H9 (cell line): ENCODE data around the gene PROK1. TPM values are rescaled to one million over a fixed set of nuclear protein-coding genes. Genes with fewer than 3 reads are reported as not detected.

Source experiments
- DNase-seq: peaks from one replicate; pipeline ENCODE4 v3.0.0-alpha.2; 2017
- H2AFZ ChIP-seq: one replicate; pipeline ENCODE4 v1.6.1; 2013; ENCODE audit warnings: mild to moderate bottlenecking, low read length, control low read depth, moderate library complexity
- H2AK5ac ChIP-seq: 2 replicates; pipeline ENCODE4 v1.6.1; 2013; ENCODE audit warnings: low read length, control low read depth, mixed read lengths; ENCODE audit not compliant: insufficient read length
- H2BK120ac ChIP-seq: one replicate; pipeline ENCODE4 v1.6.1; 2013; ENCODE audit warnings: low read depth, mild to moderate bottlenecking, low read length, control low read depth, inconsistent platforms; ENCODE audit not compliant: poor library complexity, severe bottlenecking
- H2BK12ac ChIP-seq: 2 replicates; pipeline ENCODE4 v1.6.1; 2013; ENCODE audit warnings: low read length, control low read depth, mixed read lengths, low read depth; ENCODE audit not compliant: insufficient read length
- H2BK15ac ChIP-seq: 2 replicates; pipeline ENCODE4 v1.6.1; 2013; ENCODE audit warnings: low read depth, low read length, control low read depth
- H2BK20ac ChIP-seq: one replicate; pipeline ENCODE4 v1.6.1; 2013; ENCODE audit warnings: low read depth, mild to moderate bottlenecking, low read length, control low read depth, inconsistent platforms; ENCODE audit not compliant: poor library complexity, severe bottlenecking
- H2BK5ac ChIP-seq: 2 replicates; pipeline ENCODE4 v1.6.1; 2013; ENCODE audit warnings: low read length, control low read depth, mixed read lengths; ENCODE audit not compliant: insufficient read length
- H3K14ac ChIP-seq: 2 replicates; pipeline ENCODE4 v1.6.1; 2013; ENCODE audit warnings: low read length, control low read depth; ENCODE audit not compliant: insufficient read depth
- H3K18ac ChIP-seq: 2 replicates; pipeline ENCODE4 v1.6.1; 2013; ENCODE audit warnings: low read depth, mild to moderate bottlenecking, mixed read lengths, low read length, control low read depth; ENCODE audit not compliant: insufficient read length
- H3K23ac ChIP-seq: 2 replicates; pipeline ENCODE4 v1.6.1; 2013; ENCODE audit warnings: low read length, control low read depth, mixed read lengths, low read depth; ENCODE audit not compliant: insufficient read length
- H3K23me2 ChIP-seq: 2 replicates; pipeline ENCODE4 v1.6.1; 2013; ENCODE audit warnings: low read depth, mild to moderate bottlenecking, mixed read lengths, low read length, control low read depth; ENCODE audit not compliant: insufficient read length, poor library complexity, severe bottlenecking
- H3K27ac ChIP-seq: 2 replicates; pipeline ENCODE4 v1.5.1; 2013; ENCODE audit warnings: low read length, control low read depth, mixed read lengths, low read depth; ENCODE audit not compliant: insufficient read length
- H3K27me3 ChIP-seq: 2 replicates; pipeline ENCODE4 v1.6.1; 2013; ENCODE audit warnings: low read length, control low read depth, inconsistent platforms; ENCODE audit not compliant: insufficient read depth
- H3K4ac ChIP-seq: 2 replicates; pipeline ENCODE4 v1.6.1; 2013; ENCODE audit warnings: low read depth, mild to moderate bottlenecking, control low read depth, inconsistent platforms, low read length, moderate library complexity
- H3K4me1 ChIP-seq: 2 replicates; pipeline ENCODE4 v1.6.1; 2013; ENCODE audit warnings: low read length, control low read depth, inconsistent platforms; ENCODE audit not compliant: insufficient read depth
- H3K4me2 ChIP-seq: 2 replicates; pipeline ENCODE4 v1.6.1; 2013; ENCODE audit warnings: low read length, control low read depth, mixed read lengths; ENCODE audit not compliant: insufficient read length, insufficient read depth
- H3K56ac ChIP-seq: 2 replicates; pipeline ENCODE4 v1.6.1; 2013; ENCODE audit warnings: low read depth, mild to moderate bottlenecking, mixed read lengths, low read length, control low read depth; ENCODE audit not compliant: insufficient read length
- H3K79me1 ChIP-seq: 2 replicates; pipeline ENCODE4 v1.6.1; 2013; ENCODE audit warnings: low read depth, mild to moderate bottlenecking, moderate library complexity, low read length, control low read depth, inconsistent platforms; ENCODE audit not compliant: insufficient read depth, poor library complexity, severe bottlenecking
- H3K79me2 ChIP-seq: 2 replicates; pipeline ENCODE4 v1.6.1; 2013; ENCODE audit warnings: low read length, control low read depth, inconsistent platforms; ENCODE audit not compliant: insufficient read depth
- H3K9ac ChIP-seq: 2 replicates; pipeline ENCODE4 v1.6.1; 2013; ENCODE audit warnings: low read length, control low read depth, mixed read lengths; ENCODE audit not compliant: insufficient read length; ENCODE audit errors: extremely low read depth
- H3K9me3 ChIP-seq: one replicate; pipeline ENCODE4 v1.6.1; 2013; ENCODE audit warnings: low read depth, low read length, inconsistent platforms; ENCODE audit not compliant: control insufficient read depth
- H3T11ph ChIP-seq: one replicate; pipeline ENCODE4 v1.6.1; 2013; ENCODE audit warnings: mild to moderate bottlenecking, low read length, control low read depth, inconsistent platforms
- H4K20me1 ChIP-seq: one replicate; pipeline ENCODE4 v1.6.1; 2013; ENCODE audit not compliant: control insufficient read depth, insufficient read length, insufficient read depth
- H4K5ac ChIP-seq: 2 replicates; pipeline ENCODE4 v1.6.1; 2013; ENCODE audit warnings: low read depth, mild to moderate bottlenecking, mixed read lengths, low read length, control low read depth; ENCODE audit not compliant: insufficient read length
- H4K8ac ChIP-seq: replicated peaks from 2 replicates; pipeline ENCODE4 v1.6.1; 2013; ENCODE audit warnings: low read length, control low read depth, mixed read lengths, low read depth; ENCODE audit not compliant: insufficient read length
- H4K91ac ChIP-seq: 2 replicates; pipeline ENCODE4 v1.6.1; 2013; ENCODE audit warnings: low read depth, mild to moderate bottlenecking, moderate library complexity, mixed read lengths, low read length, control low read depth; ENCODE audit not compliant: insufficient read length
- H3K27ac Mint-ChIP-seq, 3 experiments: 2 replicates in 2 of 3; 3 replicates in 1 of 3; pipeline ENCODE4 v1.8.0; 2020 to 2021; ENCODE audit warnings: mixed read lengths in 3 of 3, mild to moderate bottlenecking in 1 of 3, moderate library complexity in 1 of 3
- H3K27me3 Mint-ChIP-seq: 2 replicates; pipeline ENCODE4 v1.8.0; 2021; ENCODE audit warnings: low read depth, mild to moderate bottlenecking, moderate library complexity, mixed read lengths
- H3K36me3 Mint-ChIP-seq, 3 experiments: 2 replicates in 2 of 3; 3 replicates in 1 of 3; pipeline ENCODE4 v1.8.0; 2020 to 2021; ENCODE audit warnings: low read depth in 3 of 3, mixed read lengths in 3 of 3; ENCODE audit not compliant: insufficient read depth in 1 of 3
- H3K4me1 Mint-ChIP-seq, 2 experiments: 2 replicates each; pipeline ENCODE4 v1.8.0; 2020; ENCODE audit warnings: mixed read lengths in 2 of 2
- H3K4me3 Mint-ChIP-seq, 2 experiments: 2 replicates in 1 of 2; 3 replicates in 1 of 2; pipeline ENCODE4 v1.8.0; 2020 to 2021; ENCODE audit warnings: mild to moderate bottlenecking in 2 of 2, mixed read lengths in 2 of 2, moderate library complexity in 1 of 2
- H3K9me3 Mint-ChIP-seq, 2 experiments: 2 replicates in 1 of 2; 3 replicates in 1 of 2; pipeline ENCODE4 v1.8.0; 2020; ENCODE audit warnings: mild to moderate bottlenecking in 2 of 2, mixed read lengths in 2 of 2, moderate library complexity in 1 of 2
- WGBS: extraction: QIAGEN DNeasy Blood & Tissue Kit; methylation state at CpG from one replicate; pipeline ENCODE4 v1.1.7; 2013; ENCODE audit warnings: missing lambda C conversion rate, low lambda C conversion rate, mixed read lengths; ENCODE audit not compliant: insufficient read length; ENCODE audit errors: extremely low coverage; 5-methylcytosine and 5-hydroxymethylcytosine counted together
- total RNA-seq: library from RNA; stranded (reverse); gene quantifications from 2 replicates; pipeline ENCODE4 v1.2.1, GENCODE V29; 2021
- TF ChIP-seq, protein P1 (sequence below): fragments of 200-600 bp; sonication (generic); conservative IDR thresholded peaks from 3 replicates; pipeline ENCODE4 v1.8.0; 2021; ENCODE audit warnings: antibody characterized with exemption, mild to moderate bottlenecking

Gene PROK1
- total RNA-seq, 1 experiment from 2014 or later: not detected

DNA sequence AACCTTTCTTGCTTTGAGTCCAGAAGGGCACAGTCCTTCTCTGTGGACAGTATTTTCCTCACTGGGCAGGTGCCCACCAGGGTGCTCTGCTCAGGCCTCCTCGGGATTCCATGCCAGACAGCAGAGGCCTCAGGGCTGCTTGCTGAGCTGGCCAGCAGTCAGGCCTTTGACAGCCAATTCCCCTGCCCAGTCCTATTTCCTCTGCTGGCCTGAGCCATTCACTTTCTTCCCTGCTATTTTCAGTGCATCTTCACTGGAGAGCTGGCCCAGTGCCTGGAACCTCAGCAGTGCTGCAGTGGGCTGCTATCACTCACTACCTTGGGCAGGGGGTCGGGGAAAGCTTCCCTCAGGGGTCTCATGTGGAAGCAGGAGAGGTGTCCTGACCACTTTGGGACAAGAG, 34.8 kb downstream of the PROK1 start:
- no peak overlapping the region for H3T11ph ChIP-seq

More for the DNA sequence above, 34.8 kb downstream of the PROK1 start:
- no peak overlapping the region for H3K27ac ChIP-seq
- no peak overlapping the region for H3K23ac ChIP-seq
- H3K4me1 Mint-ChIP-seq: peaks cover 26 to 30% of the 10 kb centered on the region in 2 experiments
- peaks cover 3% of the 10 kb centered on the region; the same call in 1 of the 2 replicates for H3K27me3 Mint-ChIP-seq
- H2AFZ ChIP-seq: no peak overlapping the region
- TF ChIP-seq, protein P1, sequence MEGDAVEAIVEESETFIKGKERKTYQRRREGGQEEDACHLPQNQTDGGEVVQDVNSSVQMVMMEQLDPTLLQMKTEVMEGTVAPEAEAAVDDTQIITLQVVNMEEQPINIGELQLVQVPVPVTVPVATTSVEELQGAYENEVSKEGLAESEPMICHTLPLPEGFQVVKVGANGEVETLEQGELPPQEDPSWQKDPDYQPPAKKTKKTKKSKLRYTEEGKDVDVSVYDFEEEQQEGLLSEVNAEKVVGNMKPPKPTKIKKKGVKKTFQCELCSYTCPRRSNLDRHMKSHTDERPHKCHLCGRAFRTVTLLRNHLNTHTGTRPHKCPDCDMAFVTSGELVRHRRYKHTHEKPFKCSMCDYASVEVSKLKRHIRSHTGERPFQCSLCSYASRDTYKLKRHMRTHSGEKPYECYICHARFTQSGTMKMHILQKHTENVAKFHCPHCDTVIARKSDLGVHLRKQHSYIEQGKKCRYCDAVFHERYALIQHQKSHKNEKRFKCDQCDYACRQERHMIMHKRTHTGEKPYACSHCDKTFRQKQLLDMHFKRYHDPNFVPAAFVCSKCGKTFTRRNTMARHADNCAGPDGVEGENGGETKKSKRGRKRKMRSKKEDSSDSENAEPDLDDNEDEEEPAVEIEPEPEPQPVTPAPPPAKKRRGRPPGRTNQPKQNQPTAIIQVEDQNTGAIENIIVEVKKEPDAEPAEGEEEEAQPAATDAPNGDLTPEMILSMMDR: no peak
- no peak overlapping the region for H3K4me3 Mint-ChIP-seq
- no peak overlapping the region for H4K8ac ChIP-seq
- 0 out of 7 replicates have a peak overlapping the region, but pooled peaks of 1 of the 3 experiments have one; percentile 5 for H3K27ac Mint-ChIP-seq
- no peaks in the 10 kb centered on the region for H3K9me3 Mint-ChIP-seq
- H3K79me2 ChIP-seq: no peaks in the 10 kb centered on the region
- H2BK15ac ChIP-seq: no peak overlapping the region
- WGBS: no CpG with 5 or more reads among the region's 2 CpGs
- no peak overlapping the region for H3K18ac ChIP-seq
- H3K27me3 ChIP-seq: no peaks in the 10 kb centered on the region
- no peak overlapping the region for H4K5ac ChIP-seq
- H3K14ac ChIP-seq: no peak overlapping the region; the same call in 1 of the 2 replicates
- H3K23me2 ChIP-seq: no peaks in the 10 kb centered on the region
- no peaks in the 10 kb centered on the region; a peak in 1 of 7 replicates for H3K36me3 Mint-ChIP-seq
- no peak overlapping the region for H2BK5ac ChIP-seq
- no peak overlapping the region for H4K91ac ChIP-seq
- no peak overlapping the region for H2BK120ac ChIP-seq
- no peaks in the 10 kb centered on the region for H4K20me1 ChIP-seq
- no peak for DNase-seq
- no peak overlapping the region for H3K4ac ChIP-seq
- H3K9me3 ChIP-seq: no peaks in the 10 kb centered on the region
- H2BK12ac ChIP-seq: no peak overlapping the region
- no peak overlapping the region for H3K56ac ChIP-seq
- no peaks in the 10 kb centered on the region for H3K79me1 ChIP-seq
- H3K4me1 ChIP-seq: no peaks in the 10 kb centered on the region
- H2AK5ac ChIP-seq: no peak overlapping the region
- no peak overlapping the region for H3K4me2 ChIP-seq
- H2BK20ac ChIP-seq: no peak overlapping the region
- H3K9ac ChIP-seq: no peak overlapping the region
